NOMO-1 (cell line): ENCODE measurements around the gene SULT2B1.
"Not testable (repeated sequence)": the region's sequence is repeated elsewhere in the genome, so short reads cannot be mapped to it uniquely, and the experiment has no call there.

Experiments
- DNase-seq, 2 experiments: peaks; one replicate each; lab custom pipeline; 2025; ENCODE audit not compliant: unreplicated experiment in 2 of 2; lab: John Stamatoyannopoulos, UW

The SULT2B1 gene

GRCh38 chr19:48524732-48525131 is 27.2 kb upstream of the SULT2B1 start:
- no peak for DNase-seq

DNA sequence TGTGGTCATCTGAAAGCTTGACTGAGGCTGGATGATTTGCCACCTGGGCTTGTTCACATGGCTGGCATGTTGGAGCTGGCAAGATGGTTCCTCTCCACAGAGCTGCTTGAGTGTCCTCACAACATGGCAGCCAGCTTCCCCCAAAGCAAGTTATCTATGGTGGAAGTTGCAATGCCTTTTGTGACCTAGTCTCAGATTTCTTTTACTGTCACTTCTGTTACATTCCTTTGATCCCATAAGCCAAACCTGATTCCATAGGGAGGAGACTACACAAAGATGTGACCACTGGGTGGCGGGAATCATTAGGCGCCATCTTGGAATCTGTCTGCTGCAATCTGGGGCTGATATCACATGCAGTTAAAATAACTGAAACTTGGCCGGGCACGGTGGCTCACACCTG is 22.8 kb upstream of the SULT2B1 start:
- no peak for DNase-seq

DNA sequence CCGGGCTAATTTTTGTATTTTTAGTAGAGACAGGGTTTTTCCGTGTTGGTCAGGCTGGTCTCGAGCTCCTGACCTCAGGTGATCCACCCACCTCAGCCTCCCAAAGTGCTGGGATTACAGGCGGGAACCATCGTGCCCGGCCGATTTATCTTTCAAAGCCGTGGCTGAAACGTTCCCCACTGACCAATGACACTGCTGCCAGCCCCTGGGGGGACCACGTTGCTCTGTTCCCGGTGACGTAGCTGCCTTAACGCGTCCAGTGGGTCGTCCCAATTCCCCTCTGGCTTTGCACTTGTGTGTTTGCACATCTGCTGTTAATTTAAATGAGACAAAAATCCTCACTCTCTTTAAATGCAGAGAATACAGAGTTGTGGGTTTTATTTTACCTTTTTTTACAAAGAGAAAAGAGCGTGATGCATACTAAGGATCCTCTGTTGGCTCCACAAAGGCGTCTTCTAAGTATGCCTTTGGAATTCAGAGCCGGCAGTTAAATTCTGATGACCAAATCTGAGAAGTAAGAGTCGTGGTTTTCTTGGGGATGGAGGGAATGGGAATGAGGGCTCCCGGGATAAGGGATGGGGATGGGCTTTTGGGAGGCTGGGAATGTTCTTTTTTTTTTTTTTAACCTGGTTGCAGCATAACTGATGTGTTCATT is 21.8 kb upstream of the SULT2B1 start:
- DNase-seq: no peak

- no peak for DNase-seq
These were observed 21.2 kb upstream of the SULT2B1 start for GRCh38 chr19:48530770-48531169.

GRCh38 chr19:48533770-48534169 is 18.2 kb upstream of the SULT2B1 start:
- no peak for DNase-seq

DNA sequence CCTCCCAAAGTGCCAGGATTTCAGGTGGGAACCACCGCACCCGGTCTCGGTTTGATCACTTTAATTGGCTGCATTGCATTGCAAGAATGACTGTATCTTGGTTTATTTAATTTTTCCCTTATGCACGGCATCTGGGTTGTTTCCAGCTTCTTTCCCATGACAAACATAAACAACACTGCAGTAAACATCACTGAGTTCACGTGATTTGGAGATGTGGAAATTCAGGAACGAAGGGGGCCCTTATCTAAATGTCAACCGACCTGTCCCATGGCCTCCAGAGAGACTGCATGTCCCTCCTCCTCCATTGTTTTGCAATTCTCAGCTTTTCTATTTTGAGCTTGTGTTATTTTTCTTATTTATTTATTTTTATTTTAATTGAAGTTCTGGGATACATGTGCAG is 14.4 kb upstream of the SULT2B1 start:
- no peak for DNase-seq

GRCh38 chr19:48538057-48538456 is 13.9 kb upstream of the SULT2B1 start:
- not testable (repeated sequence) for DNase-seq

DNA sequence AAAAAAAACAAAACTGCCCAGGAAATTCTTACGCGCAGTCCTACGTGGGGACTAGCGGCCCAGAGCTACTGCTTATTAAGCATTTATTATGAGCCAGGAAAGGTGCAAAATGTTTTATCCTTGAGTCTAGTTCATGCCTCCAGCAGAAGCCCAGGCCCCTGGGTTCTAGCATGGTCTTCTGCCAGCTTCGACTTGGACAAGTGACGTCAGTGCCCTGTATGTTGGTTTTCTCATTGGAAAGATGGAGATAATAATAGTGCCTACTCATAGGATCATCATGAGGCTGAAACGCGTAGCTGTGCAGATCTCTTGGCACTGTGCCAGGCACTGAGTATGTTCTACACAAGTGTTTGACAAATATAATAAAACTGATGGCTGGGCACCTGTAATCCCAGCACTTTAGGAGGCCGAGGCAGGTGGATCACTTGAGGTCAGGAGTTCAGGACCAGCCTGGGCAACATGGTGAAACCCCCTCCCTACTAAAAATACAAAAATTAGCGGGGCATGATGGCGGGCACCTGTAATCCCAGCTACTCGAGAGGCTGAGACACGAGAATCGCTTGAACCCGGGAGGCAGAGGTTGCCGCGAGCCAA is 12.4 kb upstream of the SULT2B1 start:
- no peak for DNase-seq

DNA sequence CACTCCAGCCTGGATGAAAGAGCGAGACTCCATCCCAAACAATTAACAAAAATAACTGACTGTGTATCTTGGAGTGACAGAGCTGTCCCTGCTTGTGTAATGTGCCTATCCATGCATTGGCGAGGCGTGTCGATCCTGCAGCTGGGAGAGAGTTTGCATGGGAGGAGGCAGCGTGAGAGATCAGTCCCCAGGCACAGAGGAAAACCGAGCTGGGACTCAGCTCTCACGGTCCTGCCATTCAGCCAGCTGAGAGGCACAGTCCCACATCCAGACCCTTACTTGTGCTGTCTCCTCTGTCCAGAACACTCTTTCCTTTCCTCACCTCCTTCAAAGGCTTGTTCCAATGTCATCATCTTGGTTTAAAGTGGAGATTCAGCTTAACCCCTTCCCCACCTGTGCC is 11.9 kb upstream of the SULT2B1 start:
- no peak for DNase-seq

DNA sequence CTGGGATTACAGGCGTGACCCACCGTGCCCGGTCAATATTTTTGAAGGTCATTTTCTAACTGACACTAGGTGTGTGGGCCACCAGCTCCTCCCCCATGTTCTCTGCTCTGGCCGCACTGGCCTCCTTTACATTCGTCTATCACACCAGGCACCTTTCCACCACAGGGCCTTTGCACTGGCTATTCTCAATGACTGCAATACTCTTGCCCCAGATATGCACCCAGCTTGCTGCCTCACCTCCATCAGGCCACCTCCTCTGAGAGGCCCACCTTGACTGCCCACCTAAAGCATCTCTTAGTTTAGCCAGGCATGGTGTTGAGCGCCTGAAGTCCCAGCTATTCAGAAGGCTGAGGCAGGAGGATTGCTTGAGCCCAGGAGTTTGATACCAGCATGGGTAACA is 10.2 kb upstream of the SULT2B1 start:
- no peak for DNase-seq

- no peak for DNase-seq
These were observed 8.8 kb upstream of the SULT2B1 start for GRCh38 chr19:48543121-48543710.

GRCh38 chr19:48544856-48545750 is 6.9 kb upstream of the SULT2B1 start:
- no peak for DNase-seq

DNA sequence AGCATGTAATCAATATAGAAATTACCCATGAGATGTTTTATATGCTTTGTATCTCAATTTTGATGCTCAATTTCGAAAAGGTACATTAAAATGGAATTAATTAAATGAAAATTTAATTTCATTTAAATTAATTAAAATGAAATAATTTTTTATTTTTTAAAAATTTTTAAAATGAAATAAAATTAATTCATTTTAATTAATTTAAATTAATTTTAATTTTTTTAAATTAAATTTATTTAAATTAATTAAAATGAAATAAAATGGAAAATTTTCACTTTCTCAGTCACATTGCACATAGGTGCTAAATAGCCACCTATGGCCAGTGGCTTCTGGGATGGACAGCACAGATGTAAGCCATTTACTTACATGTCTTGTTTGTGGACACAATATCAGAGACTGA is 4.2 kb upstream of the SULT2B1 start:
- DNase-seq: no peak

DNA sequence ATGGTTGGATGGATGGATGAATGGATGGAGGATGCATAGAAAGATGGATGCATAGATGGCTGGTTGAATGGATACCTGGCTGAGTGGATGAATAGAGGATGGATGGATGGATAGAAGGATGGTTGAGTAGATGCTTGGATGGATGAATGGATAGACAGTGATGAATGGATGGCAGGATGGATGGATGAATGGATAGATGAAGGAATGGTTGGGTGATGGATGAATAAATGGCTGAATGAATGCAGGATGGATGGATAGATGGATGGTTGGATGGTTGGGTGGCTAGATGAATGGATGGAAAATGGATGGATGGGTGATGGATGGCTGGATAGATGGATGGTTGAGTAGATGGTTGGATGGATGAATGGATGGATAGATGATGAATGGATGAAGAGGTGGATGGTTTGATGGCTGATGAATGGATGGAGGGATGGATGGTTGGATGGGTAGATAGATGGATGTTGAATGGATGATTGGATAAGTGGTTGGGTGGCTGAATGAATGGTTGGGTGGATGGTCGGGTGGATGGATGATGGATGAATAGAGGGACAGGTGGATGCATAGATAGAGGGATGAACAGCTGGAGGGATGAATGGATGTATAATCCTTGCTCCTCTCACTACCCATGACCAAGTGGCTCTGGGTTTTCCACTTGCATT is 3.6 kb upstream of the SULT2B1 start:
- DNase-seq: no peak

GRCh38 chr19:48549380-48549779 is 2.6 kb upstream of the SULT2B1 start:
- DNase-seq: no peak

DNA sequence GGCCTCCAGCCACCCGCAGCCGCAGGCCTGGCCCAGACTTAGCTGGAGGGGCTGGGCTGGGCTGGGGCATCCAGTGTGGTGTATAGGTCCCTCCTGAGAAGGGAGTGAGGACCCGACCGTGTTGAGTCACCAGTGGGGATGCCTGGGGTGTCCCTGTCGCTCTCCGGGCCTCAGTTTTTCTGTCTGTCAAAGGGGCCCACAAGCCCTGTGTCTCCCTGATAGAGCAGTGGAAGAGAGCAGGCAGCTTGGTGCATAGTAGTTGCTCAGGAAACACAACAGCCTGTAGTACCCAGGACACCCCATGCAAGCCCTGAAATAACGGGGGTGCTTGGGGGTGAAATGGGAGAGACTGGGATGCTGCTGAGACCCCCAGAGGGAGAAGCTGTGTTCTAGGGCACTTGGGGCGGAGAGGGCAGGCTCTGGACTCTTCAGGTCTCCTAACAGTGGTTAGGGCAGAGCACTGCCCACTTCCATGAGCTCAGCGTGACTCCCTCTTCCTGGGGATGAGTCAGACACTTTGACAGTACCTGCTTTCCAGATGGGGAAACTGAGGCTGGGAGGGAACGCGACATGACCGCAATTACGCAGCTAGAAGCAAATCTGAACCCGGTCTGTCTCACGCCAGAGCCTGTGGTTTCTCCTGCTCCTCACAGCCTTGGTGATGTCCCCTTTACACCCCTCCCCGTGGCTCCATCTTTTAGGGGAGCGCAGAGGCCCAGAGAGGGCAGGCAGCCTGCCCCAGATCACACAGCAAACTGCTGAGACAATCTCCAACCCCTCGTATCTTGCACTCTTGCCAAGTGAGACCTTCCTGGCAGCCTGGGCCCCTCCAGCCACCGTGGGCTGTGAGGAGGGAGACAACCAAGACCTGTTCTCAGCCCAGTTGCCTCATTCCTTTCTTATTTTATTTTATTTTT is 692 bp downstream of the SULT2B1 start:
- DNase-seq: no peak

- DNase-seq: no peak
These were observed 1.9 kb downstream of the SULT2B1 start for GRCh38 chr19:48553676-48554384.

DNA sequence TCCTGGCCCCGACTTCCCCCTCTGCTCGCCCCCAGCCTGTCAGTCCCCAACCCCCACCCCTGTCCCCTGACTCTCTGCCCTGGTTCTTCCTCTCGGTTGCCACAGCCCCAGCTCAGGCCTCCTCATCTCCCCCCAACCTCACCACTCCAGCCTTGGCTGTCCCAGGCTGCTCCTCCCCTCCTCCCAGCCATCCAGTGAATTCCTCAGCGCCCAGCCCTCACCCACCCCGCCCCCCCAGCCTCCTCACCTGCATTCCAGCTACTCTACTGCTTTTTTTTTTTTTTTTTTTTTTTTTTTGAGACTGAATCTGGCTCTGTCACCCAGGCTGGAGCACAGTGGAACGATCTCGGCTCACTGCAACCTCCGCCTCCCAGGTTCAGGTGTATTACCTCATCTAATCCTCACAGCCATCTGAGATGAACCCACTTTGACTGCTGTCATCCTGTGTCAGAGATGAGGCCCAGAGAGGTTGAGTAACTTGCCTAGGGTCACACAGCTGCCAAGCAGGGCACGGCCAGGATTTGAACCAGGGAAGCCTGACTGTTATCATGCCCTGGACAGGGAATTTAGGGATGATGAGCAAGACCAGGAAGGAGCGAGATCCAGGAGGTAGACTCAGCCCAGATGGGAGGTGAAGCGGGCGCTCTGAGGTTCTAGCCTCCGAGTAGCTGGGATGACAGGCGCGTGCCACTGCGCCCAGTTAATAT is 2.6 kb downstream of the SULT2B1 start:
- no peak for DNase-seq

- no peak for DNase-seq
These were observed 4.2 kb downstream of the SULT2B1 start for GRCh38 chr19:48556163-48556562.
